Brain pericyte (primary cell): ENCODE data around the gene APOLD1.
"Not testable (repeated sequence)": the region's sequence is repeated elsewhere in the genome, so short reads cannot be mapped to it uniquely, and the experiment has no call there.

Experiments used
- DNase-seq: peaks from one replicate; pipeline ENCODE4 v3.0.0-alpha.2; 2012; ENCODE audit warnings: low read depth, low spot score

The APOLD1 gene

GRCh38 chr12:12786706-12787601, 1.5 kb downstream of the APOLD1 start:
- peak; percentile 77 for DNase-seq

- DNase-seq: no peak
These were observed 2.7 kb downstream of the APOLD1 start for GRCh38 chr12:12788131-12788530.

GRCh38 chr12:12788675-12789368, 3.4 kb downstream of the APOLD1 start:
- DNase-seq: no peak

DNA sequence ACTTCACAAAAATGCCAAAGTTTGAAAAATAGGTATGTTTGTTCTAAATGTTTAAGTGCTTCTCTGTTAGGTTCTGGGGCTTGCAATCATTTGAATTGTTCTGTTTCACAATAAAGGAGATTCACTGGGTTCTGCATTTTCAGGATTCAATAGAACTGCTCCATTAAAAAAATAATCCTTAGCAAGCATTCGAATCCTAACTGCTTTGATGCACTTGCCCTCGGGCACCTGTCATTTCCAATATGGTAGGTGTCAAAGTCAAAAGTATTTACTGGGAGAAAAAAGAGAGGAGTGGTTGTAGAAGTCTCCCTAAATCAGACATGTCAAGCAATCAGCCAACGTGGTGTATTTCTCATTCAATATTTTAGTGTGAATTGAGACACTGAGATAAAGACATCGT, 5.5 kb downstream of the APOLD1 start:
- no peak for DNase-seq

DNA sequence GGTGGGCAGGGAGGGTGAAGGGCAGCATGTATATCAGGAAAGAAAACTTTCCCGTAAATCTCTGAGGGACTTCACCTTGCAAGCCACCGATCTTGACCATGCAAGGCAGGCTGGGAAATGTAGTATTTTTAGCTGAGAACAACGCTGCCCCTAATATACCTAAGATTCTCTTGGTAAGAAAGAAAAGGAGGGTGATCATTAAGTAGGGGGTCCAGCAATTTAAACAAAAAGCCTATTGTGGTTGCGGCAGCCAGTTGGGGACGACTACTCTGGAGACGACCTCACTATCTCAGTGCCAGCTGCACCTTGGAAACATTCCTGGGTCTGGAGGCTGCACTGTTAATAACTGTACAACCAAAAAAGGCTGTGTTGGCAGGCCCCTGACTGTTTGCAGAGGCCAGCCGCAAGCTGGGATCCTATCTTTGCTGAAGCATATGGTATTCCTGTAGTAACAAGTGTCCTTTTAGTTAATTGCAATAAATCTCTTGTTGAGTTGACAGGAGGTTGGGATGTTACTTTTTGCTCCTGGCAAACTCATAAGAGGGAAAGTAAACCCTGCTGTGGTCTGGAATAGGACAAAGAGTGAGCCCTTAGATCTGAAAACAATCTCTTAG, 6.4 kb downstream of the APOLD1 start:
- no peak for DNase-seq

GRCh38 chr12:12792421-12792820, 7.0 kb downstream of the APOLD1 start:
- no peak for DNase-seq

GRCh38 chr12:12794686-12795085, 9.2 kb downstream of the APOLD1 start:
- no peak for DNase-seq

- DNase-seq: no peak
These were observed 10.7 kb downstream of the APOLD1 start for GRCh38 chr12:12796171-12796570.

GRCh38 chr12:12796928-12797793, 11.7 kb downstream of the APOLD1 start:
- no peak for DNase-seq

- no peak for DNase-seq
These were observed 12.3 kb downstream of the APOLD1 start for GRCh38 chr12:12797794-12798152.

GRCh38 chr12:12798480-12798879, 13.0 kb downstream of the APOLD1 start:
- no peak for DNase-seq

- DNase-seq: no peak
These were observed 13.9 kb downstream of the APOLD1 start for GRCh38 chr12:12799163-12799920.

GRCh38 chr12:12800406-12801180, 15.1 kb downstream of the APOLD1 start:
- DNase-seq: no peak

- not testable (repeated sequence) for DNase-seq
These were observed 16.2 kb downstream of the APOLD1 start for GRCh38 chr12:12801656-12802055.

DNA sequence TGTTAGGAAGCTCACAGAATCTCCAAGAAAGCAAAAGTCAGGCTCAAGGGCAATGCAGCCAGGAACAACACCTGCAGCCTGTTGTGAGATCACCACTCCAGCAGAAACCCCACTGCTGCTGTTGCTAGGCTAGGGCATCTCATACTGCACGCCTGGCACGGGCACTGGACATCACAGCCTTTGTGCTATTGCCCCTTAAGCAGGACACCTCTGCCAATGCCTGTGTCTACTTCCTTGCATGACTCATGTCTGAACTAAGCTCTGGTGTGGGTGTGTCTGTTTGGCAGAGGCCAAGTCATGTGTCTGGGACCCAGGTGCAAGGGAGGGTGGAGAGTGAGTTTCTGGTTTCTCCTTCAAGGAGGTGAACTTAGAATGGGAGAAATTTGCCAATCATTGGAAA, 17.7 kb downstream of the APOLD1 start:
- no peak for DNase-seq

DNA sequence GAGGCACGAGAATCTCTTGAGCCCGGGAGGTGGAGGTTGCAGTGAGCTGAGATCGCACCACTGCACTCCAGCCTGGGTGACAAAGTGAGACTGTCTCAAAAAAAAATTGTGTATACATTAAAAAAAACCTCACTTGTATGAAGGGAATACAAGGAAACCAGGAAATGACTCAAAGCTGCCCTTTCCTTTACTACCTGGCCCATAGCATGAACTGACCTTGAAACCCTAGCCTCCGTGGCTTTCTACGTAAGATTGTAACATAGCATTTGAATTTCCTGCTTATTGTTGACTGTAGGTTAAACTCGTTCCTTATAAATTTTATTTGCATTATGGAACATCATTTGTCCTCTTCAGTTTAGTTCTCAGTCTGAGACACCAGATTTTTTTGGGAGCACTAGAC, 18.6 kb downstream of the APOLD1 start:
- DNase-seq: no peak

GRCh38 chr12:12804432-12804886, 19.0 kb downstream of the APOLD1 start:
- no peak for DNase-seq

DNA sequence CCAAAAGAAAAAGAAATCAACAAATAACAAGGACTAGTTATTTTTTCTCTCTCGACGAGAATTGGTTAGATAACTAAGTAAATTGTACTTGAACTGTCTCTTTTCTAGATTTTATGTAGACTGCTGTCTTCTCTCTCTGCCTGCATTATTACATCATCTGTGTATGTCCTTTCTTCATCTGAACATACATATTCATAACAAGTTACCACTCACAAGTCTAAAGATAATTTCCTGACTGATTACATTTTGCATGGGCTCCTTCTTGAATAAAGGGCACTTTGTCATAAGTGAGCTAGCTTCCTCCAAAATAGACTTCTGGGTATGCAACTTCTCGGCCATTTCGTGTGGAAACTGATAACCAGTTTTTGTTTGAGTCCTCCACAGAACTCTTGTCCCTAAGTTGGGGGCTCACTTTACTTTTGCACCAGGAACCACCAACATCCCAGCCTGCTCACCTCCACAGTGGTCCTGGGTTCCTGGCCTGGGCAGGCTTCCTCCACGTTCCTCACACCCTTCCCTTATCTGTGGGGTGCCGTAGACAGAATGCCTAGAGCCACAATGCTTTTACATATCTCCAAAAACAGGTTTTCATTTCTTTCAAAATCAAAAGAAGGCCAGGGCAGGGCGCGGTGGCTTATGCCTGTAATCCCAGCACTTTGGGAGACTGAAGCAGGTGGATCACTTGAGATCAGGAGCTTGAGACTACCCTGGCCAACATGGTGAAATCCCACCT, 21.5 kb downstream of the APOLD1 start:
- no peak for DNase-seq

DNA sequence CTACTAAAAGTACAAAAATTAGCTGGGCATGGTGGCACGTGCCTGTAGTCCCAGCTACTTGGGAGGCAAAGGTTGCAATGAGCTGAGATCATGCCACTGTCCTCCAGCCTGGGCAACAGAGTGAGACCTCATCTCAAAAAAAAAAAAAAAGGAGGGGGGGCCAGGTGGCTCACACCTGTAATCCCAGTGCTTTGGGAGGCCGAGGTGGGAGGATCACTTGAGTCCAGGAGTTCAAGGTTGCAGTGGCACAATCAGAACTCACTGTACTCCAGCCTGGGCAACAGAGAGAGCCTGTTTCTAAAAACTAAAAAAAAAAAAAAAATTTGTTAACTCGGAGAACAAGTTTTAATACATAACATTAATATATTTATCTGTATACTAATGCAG, 22.1 kb downstream of the APOLD1 start:
- DNase-seq: not testable (repeated sequence)
